Prostate gland (tissue), 2 donors: ENCODE data around the gene LPCAT3.

Experiments used
- CTCF ChIP-seq, 4 experiments: fragments of 200-600 bp in 2 of 4; fragments of 450-650 bp in 2 of 4; sonication (generic) in 2 of 4; IDR thresholded peaks; 1 replicate in 3 of 4; 2 replicates in 1 of 4; pipeline ENCODE4 v1.5.1; 2016 to 2019; ENCODE audit warnings: antibody characterized with exemption in 4 of 4, mild to moderate bottlenecking in 2 of 4, moderate library complexity in 2 of 4
- POLR2A ChIP-seq: fragments of 450-650 bp; IDR thresholded peaks from one replicate; pipeline ENCODE4 v1.6.1; 2016; ENCODE audit warnings: antibody characterized with exemption, mild to moderate bottlenecking
- POLR2AphosphoS5 ChIP-seq: sonication (generic); formaldehyde crosslinking; IDR thresholded peaks from one replicate; pipeline ENCODE4 v1.6.1; 2017; ENCODE audit warnings: antibody characterized with exemption

- TF ChIP-seq CTCF (IDR thresholded peaks at IDR 0.05): no peak
- TF ChIP-seq POLR2A: no peak
- TF ChIP-seq POLR2AphosphoS5: no peak
Observed at GRCh38 chr12:7054925-7055324, 36.6 kb upstream of the LPCAT3 start.
